HCT116 (cell line): ENCODE data around the gene CHRNA4. TPM values are rescaled to one million over a fixed set of nuclear protein-coding genes. Genes with fewer than 3 reads are reported as not detected.

ENCODE experiments used
- ATAC-seq: fragments of 200-7000 bp; cut with Tn5 transposase; 2 replicates; pipeline ENCODE4 v1.9.1; 2020; ENCODE audit warnings: mild to moderate bottlenecking, moderate library complexity
- BruUV-seq: library from RNA; stranded (reverse); fragments of 400-500 nt; replicated peaks from 2 replicates; lab custom pipeline; 2021; lab: Mats Ljungman, UMichigan
- CTCF ChIA-PET: fragments of 300-600 bp; sonication (Branson Sonifier 250); formaldehyde crosslinking; loops from one replicate; lab custom pipeline; 2021; ENCODE audit warnings: antibody characterized with exemption; lab: Charles Lee
- POLR2A ChIA-PET: fragments of 300-600, 350-600 bp; sonication (Branson Sonifier 250); formaldehyde crosslinking; loops from one replicate; lab custom pipeline; 2021; ENCODE audit warnings: antibody characterized with exemption; lab: Charles Lee
- RAD21 ChIA-PET, 2 experiments: fragments of 300-600 bp; sonication (Branson Sonifier 250); formaldehyde crosslinking; loops; one replicate each; lab custom pipeline; 2023; ENCODE audit warnings: low total read pairs in 2 of 2; ENCODE audit not compliant: uncharacterized antibody in 2 of 2, unreplicated experiment in 2 of 2, low non-redundant PET in 1 of 2; lab: Charles Lee
- DNase-seq: peaks from one replicate; pipeline ENCODE4 v3.0.0-alpha.2; 2010; ENCODE audit warnings: low read depth, low spot score
- H2AFZ ChIP-seq: fragments of 200-600 bp; shearing (Covaris generic), sonication (generic); 2 replicates; pipeline ENCODE4 v1.6.1; 2017; ENCODE audit warnings: low read depth, mixed run types, mixed read lengths, antibody characterized with exemption, low read length; ENCODE audit not compliant: poor library complexity, severe bottlenecking
- H3K27ac ChIP-seq: 2 replicates; pipeline ENCODE4 v1.5.1; 2012; ENCODE audit warnings: low read depth, low read length
- H3K27me3 ChIP-seq: fragments of 200-600 bp; sonication (generic); 2 replicates; pipeline ENCODE4 v1.6.1; 2016; ENCODE audit warnings: mixed run types, low read length, mixed read lengths; ENCODE audit not compliant: insufficient read depth
- H3K36me3 ChIP-seq, 2 experiments: fragments of 200-500 bp in 1 of 2; fragments of 200-600 bp in 1 of 2; sonication (Bioruptor generic) in 1 of 2; sonication (generic) in 1 of 2; 2 replicates each; pipeline versions ENCODE4 v1.5.1 to v1.6.1; 2014 to 2016; ENCODE audit warnings: low read length in 2 of 2, inconsistent platforms in 1 of 2, mixed read lengths in 1 of 2, mixed run types in 1 of 2; ENCODE audit not compliant: insufficient read depth in 2 of 2, control insufficient read depth in 1 of 2
- H3K4me1 ChIP-seq, 2 experiments: fragments of 200-600 bp in 1 of 2; sonication (generic) in 1 of 2; 2 replicates each; pipeline versions ENCODE4 v1.5.1 to v1.6.1; 2012 to 2017; ENCODE audit warnings: low read length in 2 of 2, inconsistent platforms in 1 of 2, mild to moderate bottlenecking in 1 of 2, mixed read lengths in 1 of 2, mixed run types in 1 of 2, moderate library complexity in 1 of 2; ENCODE audit not compliant: insufficient read depth in 2 of 2, control insufficient read depth in 1 of 2
- H3K4me2 ChIP-seq: fragments of 200-600 bp; sonication (generic); 2 replicates; pipeline ENCODE4 v1.6.1; 2017; ENCODE audit warnings: mixed run types, low read length, mixed read lengths
- H3K4me3 ChIP-seq, 2 experiments: fragments of 200-600 bp in 1 of 2; sonication (generic) in 1 of 2; replicated peaks in 1 of 2; 2 replicates each; pipeline ENCODE4 v1.5.1; 2011 to 2016; ENCODE audit warnings: low read length in 2 of 2, control low read depth in 1 of 2, low read depth in 1 of 2, mild to moderate bottlenecking in 1 of 2, mixed read lengths in 1 of 2, mixed run types in 1 of 2
- H3K79me2 ChIP-seq: fragments of 200-600 bp; sonication (generic); 2 replicates; pipeline ENCODE4 v1.6.1; 2017; ENCODE audit warnings: mild to moderate bottlenecking, mixed run types, low read length, moderate library complexity, mixed read lengths; ENCODE audit not compliant: insufficient read depth
- H3K9ac ChIP-seq: fragments of 200-600 bp; sonication (generic); 2 replicates; pipeline ENCODE4 v1.6.1; 2016; ENCODE audit warnings: low read length, mixed read lengths
- H3K9me2 ChIP-seq: fragments of 200-600 bp; sonication (generic), shearing (Covaris generic); 2 replicates; pipeline ENCODE4 v1.6.1; 2017; ENCODE audit warnings: mixed run types, mild to moderate bottlenecking, moderate library complexity; ENCODE audit not compliant: insufficient read depth
- H3K9me3 ChIP-seq, 2 experiments: fragments of 200-500 bp in 1 of 2; fragments of 200-600 bp in 1 of 2; sonication (Bioruptor generic) in 1 of 2; sonication (generic) in 1 of 2; 2 replicates each; pipeline ENCODE4 v1.6.1; 2014 to 2017; ENCODE audit warnings: low read length in 2 of 2, mixed read lengths in 2 of 2, inconsistent platforms in 1 of 2, low read depth in 1 of 2, mild to moderate bottlenecking in 1 of 2, mixed run types in 1 of 2, moderate library complexity in 1 of 2; ENCODE audit not compliant: control insufficient read depth in 1 of 2, insufficient read depth in 1 of 2
- H4K20me1 ChIP-seq: fragments of 200-600 bp; sonication (generic), shearing (Covaris generic); 2 replicates; pipeline ENCODE4 v1.6.1; 2017; ENCODE audit warnings: mixed run types, mild to moderate bottlenecking, moderate library complexity; ENCODE audit not compliant: insufficient read depth
- CBX3 ChIP-seq: IDR thresholded peaks from 2 replicates; pipeline ENCODE4 v1.6.1; 2012; ENCODE audit warnings: low read depth
- ELF1 ChIP-seq: IDR thresholded peaks from 2 replicates; pipeline ENCODE4 v1.6.1; 2012; ENCODE audit warnings: low read depth, borderline replicate concordance
- EZH2phosphoT487 ChIP-seq: fragments of 200-600 bp; IDR thresholded peaks from 2 replicates; pipeline ENCODE4 v1.6.1; 2018; ENCODE audit warnings: antibody characterized with exemption, borderline replicate concordance
- FOSL1 ChIP-seq: IDR thresholded peaks from 2 replicates; pipeline ENCODE4 v1.6.1; 2012; ENCODE audit warnings: low read depth
- JUND ChIP-seq: IDR thresholded peaks from 2 replicates; pipeline ENCODE4 v1.6.1; 2012
- POLR2A ChIP-seq: IDR thresholded peaks from 2 replicates; pipeline ENCODE4 v1.7.0; 2011; ENCODE audit warnings: borderline replicate concordance; ENCODE audit not compliant: insufficient read depth, insufficient read length; ENCODE audit errors: extremely low read depth
- POLR2AphosphoS5 ChIP-seq: IDR thresholded peaks from 2 replicates; pipeline ENCODE4 v1.6.1; 2011; ENCODE audit warnings: mild to moderate bottlenecking, low read depth, low read length, moderate library complexity
- RAD21 ChIP-seq: IDR thresholded peaks from 2 replicates; pipeline ENCODE4 v1.6.1; 2012; ENCODE audit warnings: low read depth, mild to moderate bottlenecking
- SRF ChIP-seq: IDR thresholded peaks from 2 replicates; pipeline ENCODE4 v1.6.1; 2012; ENCODE audit warnings: low read depth
- ZFX ChIP-seq: fragments of 450-650 bp; IDR thresholded peaks from 2 replicates; pipeline ENCODE4 v1.6.1; 2017
- ZNF274 ChIP-seq: fragments of 200-500 bp; sonication (Bioruptor generic); IDR thresholded peaks from 2 replicates; pipeline ENCODE4 v1.6.1; 2014; ENCODE audit warnings: mild to moderate bottlenecking, low read depth, low read length, inconsistent platforms
- intact Hi-C: fragments of 100-400 bp; cut with micrococcal nuclease; formaldehyde crosslinking; loops from 2 replicates; pipeline ENCODE4 v1.10.0; 2022
- total RNA-seq: library from RNA; stranded (reverse); gene quantifications from one replicate; pipeline ENCODE4 v1.2.1, GENCODE V29; 2021; ENCODE audit not compliant: unreplicated experiment
- TF ChIP-seq, protein P1 (sequence below), 3 experiments: fragments of 200-600 bp in 1 of 3; sonication (generic) in 1 of 3; IDR thresholded peaks in 2 of 3; conservative IDR thresholded peaks in 1 of 3; 2 replicates each; pipeline ENCODE4 v1.5.1; 2012 to 2017; ENCODE audit warnings: low read depth in 2 of 3, low read length in 2 of 3, antibody characterized with exemption in 1 of 3, borderline replicate concordance in 1 of 3, control low read depth in 1 of 3, mild to moderate bottlenecking in 1 of 3, mixed read lengths in 1 of 3, mixed run types in 1 of 3, moderate library complexity in 1 of 3; ENCODE audit not compliant: insufficient read depth in 1 of 3
- TF ChIP-seq, protein P2 (sequence below): IDR thresholded peaks from 2 replicates; pipeline ENCODE4 v1.6.1; 2011; ENCODE audit warnings: mild to moderate bottlenecking, low read length, moderate library complexity; ENCODE audit not compliant: insufficient replicate concordance; ENCODE audit errors: extremely low read depth
- TF ChIP-seq, protein P3 (sequence below): IDR thresholded peaks from 2 replicates; pipeline ENCODE4 v1.6.1; 2012
- TF ChIP-seq, protein P4 (sequence below): IDR thresholded peaks from 2 replicates; pipeline ENCODE4 v1.6.1; 2012

CHRNA4 gene
- total RNA-seq, 1 experiment from 2014 or later = not detected

DNA sequence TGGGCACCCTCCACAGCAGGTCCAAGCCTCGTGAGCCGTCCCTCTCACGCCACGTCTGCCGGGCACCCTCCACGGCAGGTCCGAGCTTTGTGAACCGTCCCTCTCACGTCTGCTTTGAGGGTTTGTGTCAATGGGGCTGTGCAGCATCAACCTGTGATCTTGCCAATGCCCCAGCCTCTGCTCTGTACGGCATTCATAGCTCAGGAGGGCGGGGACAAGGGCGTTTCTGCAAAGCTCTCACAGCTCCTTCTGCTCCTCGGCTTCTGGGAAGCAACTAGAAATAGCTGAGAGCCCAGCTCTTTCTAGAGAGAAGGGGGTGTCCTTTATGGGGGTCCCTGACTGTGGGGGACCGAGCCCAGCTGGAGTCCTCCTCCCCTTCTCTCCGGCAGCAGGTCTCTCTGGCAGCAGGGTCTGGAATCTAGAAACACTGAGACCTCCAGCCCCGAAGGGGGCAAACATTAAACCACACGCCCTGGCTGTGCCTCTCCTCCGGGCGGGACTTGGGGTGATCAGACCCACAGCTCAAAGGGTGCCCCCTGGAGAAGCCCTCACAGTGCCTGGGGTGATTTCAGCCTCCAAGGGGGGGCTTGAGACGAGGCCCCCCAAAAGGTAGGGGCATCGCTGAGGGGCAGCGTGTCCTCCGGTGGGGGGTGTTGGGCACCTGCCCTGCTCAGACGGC, 41.2 kb upstream of the CHRNA4 start:
- CTCF ChIA-PET = interaction anchor here (0.6 kb wide), 1 partner anchor 35 kb away, joined by 4 read pairs; no protein-coding TSS in a partner anchor
- no TSS peak for BruUV-seq
- Histone ChIP-seq H3K9me3 (no peaks in the 10 kb centered on the region), H3K36me3 (no peaks in the 10 kb centered on the region), H3K9me2 (no peaks in the 10 kb centered on the region), H4K20me1 (no peaks in the 10 kb centered on the region), H3K9ac (no peak overlapping the region), H3K4me3 (no peak overlapping the region), H2AFZ (no peak overlapping the region), H3K4me1 (no peaks in the 10 kb centered on the region), H3K4me2 (no peak overlapping the region), H3K27me3 (no peaks in the 10 kb centered on the region), H3K27ac (no peak overlapping the region), H3K79me2 (no peaks in the 10 kb centered on the region)
- intact Hi-C loops = no loop called here
- no peak for TF ChIP-seq RAD21
- no peak for TF ChIP-seq ELF1
- TF ChIP-seq POLR2A = no peak
- TF ChIP-seq ZNF274 = no peak
- TF ChIP-seq, protein P1, sequence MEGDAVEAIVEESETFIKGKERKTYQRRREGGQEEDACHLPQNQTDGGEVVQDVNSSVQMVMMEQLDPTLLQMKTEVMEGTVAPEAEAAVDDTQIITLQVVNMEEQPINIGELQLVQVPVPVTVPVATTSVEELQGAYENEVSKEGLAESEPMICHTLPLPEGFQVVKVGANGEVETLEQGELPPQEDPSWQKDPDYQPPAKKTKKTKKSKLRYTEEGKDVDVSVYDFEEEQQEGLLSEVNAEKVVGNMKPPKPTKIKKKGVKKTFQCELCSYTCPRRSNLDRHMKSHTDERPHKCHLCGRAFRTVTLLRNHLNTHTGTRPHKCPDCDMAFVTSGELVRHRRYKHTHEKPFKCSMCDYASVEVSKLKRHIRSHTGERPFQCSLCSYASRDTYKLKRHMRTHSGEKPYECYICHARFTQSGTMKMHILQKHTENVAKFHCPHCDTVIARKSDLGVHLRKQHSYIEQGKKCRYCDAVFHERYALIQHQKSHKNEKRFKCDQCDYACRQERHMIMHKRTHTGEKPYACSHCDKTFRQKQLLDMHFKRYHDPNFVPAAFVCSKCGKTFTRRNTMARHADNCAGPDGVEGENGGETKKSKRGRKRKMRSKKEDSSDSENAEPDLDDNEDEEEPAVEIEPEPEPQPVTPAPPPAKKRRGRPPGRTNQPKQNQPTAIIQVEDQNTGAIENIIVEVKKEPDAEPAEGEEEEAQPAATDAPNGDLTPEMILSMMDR (IDR thresholded peaks at IDR 0.05 in 2 of 3, conservative IDR thresholded peaks at IDR 0.05 in 1 of 3; ENCODE audit: borderline replicate concordance in 1 of 3, insufficient read depth in 1 of 3, low read depth in 2 of 3, low read length in 2 of 3) = no peak
- no peak for TF ChIP-seq SRF
- no peak for TF ChIP-seq CBX3
- no peak for TF ChIP-seq ZFX
- TF ChIP-seq, protein P2, sequence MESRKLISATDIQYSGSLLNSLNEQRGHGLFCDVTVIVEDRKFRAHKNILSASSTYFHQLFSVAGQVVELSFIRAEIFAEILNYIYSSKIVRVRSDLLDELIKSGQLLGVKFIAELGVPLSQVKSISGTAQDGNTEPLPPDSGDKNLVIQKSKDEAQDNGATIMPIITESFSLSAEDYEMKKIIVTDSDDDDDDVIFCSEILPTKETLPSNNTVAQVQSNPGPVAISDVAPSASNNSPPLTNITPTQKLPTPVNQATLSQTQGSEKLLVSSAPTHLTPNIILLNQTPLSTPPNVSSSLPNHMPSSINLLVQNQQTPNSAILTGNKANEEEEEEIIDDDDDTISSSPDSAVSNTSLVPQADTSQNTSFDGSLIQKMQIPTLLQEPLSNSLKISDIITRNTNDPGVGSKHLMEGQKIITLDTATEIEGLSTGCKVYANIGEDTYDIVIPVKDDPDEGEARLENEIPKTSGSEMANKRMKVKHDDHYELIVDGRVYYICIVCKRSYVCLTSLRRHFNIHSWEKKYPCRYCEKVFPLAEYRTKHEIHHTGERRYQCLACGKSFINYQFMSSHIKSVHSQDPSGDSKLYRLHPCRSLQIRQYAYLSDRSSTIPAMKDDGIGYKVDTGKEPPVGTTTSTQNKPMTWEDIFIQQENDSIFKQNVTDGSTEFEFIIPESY = no peak
- no peak for TF ChIP-seq FOSL1
- no peak for TF ChIP-seq POLR2AphosphoS5
- TF ChIP-seq, protein P3, sequence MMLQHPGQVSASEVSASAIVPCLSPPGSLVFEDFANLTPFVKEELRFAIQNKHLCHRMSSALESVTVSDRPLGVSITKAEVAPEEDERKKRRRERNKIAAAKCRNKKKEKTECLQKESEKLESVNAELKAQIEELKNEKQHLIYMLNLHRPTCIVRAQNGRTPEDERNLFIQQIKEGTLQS = no peak
- TF ChIP-seq, protein P4, sequence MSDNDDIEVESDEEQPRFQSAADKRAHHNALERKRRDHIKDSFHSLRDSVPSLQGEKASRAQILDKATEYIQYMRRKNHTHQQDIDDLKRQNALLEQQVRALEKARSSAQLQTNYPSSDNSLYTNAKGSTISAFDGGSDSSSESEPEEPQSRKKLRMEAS = no peak
- TF ChIP-seq EZH2phosphoT487 = no peak
- TF ChIP-seq JUND = no peak
- POLR2A ChIA-PET = no interaction called here
- RAD21 ChIA-PET = no interaction called here
- ATAC-seq (no peak), DNase-seq (no peak)
